Transverse colon (tissue), 4 donors: Measurements from ENCODE around the gene RLN2. TPM values are rescaled to one million over a fixed set of nuclear protein-coding genes. Genes with fewer than 3 reads are reported as not detected.

Source experiments
- DNase-seq: peaks from one replicate; pipeline ENCODE4 v3.0.0-alpha.2; 2019
- H3K27ac ChIP-seq, 4 donors: fragments of 200-600 bp; sonication (generic); 2 replicates each; pipeline ENCODE4 v1.5.1; 2016 to 2018; ENCODE audit warnings: inconsistent platforms in 4 of 4
- H3K27me3 ChIP-seq: fragments of 200-600 bp; sonication (generic); 2 replicates; pipeline ENCODE4 v1.5.1; 2017; ENCODE audit warnings: inconsistent platforms
- H3K36me3 ChIP-seq, 4 donors: fragments of 200-600 bp; sonication (generic); 2 replicates each; pipeline ENCODE4 v1.5.1; 2017 to 2019; ENCODE audit warnings: inconsistent platforms in 4 of 4
- H3K4me1 ChIP-seq, 4 donors: fragments of 200-600 bp; sonication (generic); 2 replicates each; pipeline ENCODE4 v1.5.1; 2017 to 2020; ENCODE audit warnings: inconsistent platforms in 4 of 4
- H3K4me3 ChIP-seq, 4 donors: fragments of 200-600 bp; sonication (generic); 1 replicate in 1 of 4; 2 replicates in 3 of 4; pipeline versions ENCODE4 v1.5.1 to v1.6.1; 2017 to 2019; ENCODE audit warnings: inconsistent platforms in 4 of 4
- H3K9me3 ChIP-seq, 2 donors: fragments of 200-600 bp; sonication (generic); 2 replicates each; pipeline ENCODE4 v1.5.1; 2017 to 2019; ENCODE audit warnings: inconsistent platforms in 2 of 2
- EP300 ChIP-seq: sonication (generic); formaldehyde crosslinking; IDR thresholded peaks from one replicate; pipeline ENCODE4 v1.6.1; 2017; ENCODE audit warnings: antibody characterized with exemption, low read depth
- POLR2A ChIP-seq: fragments of 450-650 bp; IDR thresholded peaks from one replicate; pipeline ENCODE4 v1.6.1; 2016; ENCODE audit warnings: antibody characterized with exemption, mild to moderate bottlenecking, moderate library complexity
- POLR2AphosphoS5 ChIP-seq, 3 donors: sonication (generic); formaldehyde crosslinking; IDR thresholded peaks; one replicate each; pipeline ENCODE4 v1.6.1; 2016; ENCODE audit warnings: antibody characterized with exemption in 3 of 3
- WGBS, 2 donors: methylation state at CpG; one replicate each; pipeline ENCODE4 v1.1.5; 2018; ENCODE audit warnings: low coverage in 1 of 2; 5-methylcytosine and 5-hydroxymethylcytosine counted together
- in situ Hi-C, 4 donors: fragments of 200-750 bp; cut with MboI; loops; one replicate each; pipeline versions ENCODE4 v1.15.0 to v1.15.1; 2017; ENCODE audit warnings: low sequenced_read_pairs in 3 of 4, low pct_ligation_motif_present in 1 of 4, low pct_unique_long_range_greater_than_20kb in 1 of 4
- intact Hi-C: fragments of 100-400 bp; cut with DNase I; formaldehyde crosslinking; loops from one replicate; pipeline ENCODE4 v1.15.1; 2023; ENCODE audit warnings: low total_unique reads
- total RNA-seq, 4 donors: library from RNA; depleted of rRNA; stranded (reverse); fragments of >200 nt; gene quantifications; one replicate each; pipeline ENCODE4 v1.1.0, GENCODE V29; 2016
- TF ChIP-seq, protein P1 (sequence below), 5 experiments: fragments of 200-600 bp in 3 of 5; fragments of 450-650 bp in 2 of 5; sonication (generic) in 3 of 5; IDR thresholded peaks; 1 replicate in 2 of 5; 2 replicates in 3 of 5; pipeline ENCODE4 v1.5.1; 2016 to 2017; ENCODE audit warnings: antibody characterized with exemption in 5 of 5, inconsistent platforms in 3 of 5, mild to moderate bottlenecking in 2 of 5, moderate library complexity in 1 of 5

Gene RLN2
- total RNA-seq, 4 donors from 2014 or later: not detected

DNA sequence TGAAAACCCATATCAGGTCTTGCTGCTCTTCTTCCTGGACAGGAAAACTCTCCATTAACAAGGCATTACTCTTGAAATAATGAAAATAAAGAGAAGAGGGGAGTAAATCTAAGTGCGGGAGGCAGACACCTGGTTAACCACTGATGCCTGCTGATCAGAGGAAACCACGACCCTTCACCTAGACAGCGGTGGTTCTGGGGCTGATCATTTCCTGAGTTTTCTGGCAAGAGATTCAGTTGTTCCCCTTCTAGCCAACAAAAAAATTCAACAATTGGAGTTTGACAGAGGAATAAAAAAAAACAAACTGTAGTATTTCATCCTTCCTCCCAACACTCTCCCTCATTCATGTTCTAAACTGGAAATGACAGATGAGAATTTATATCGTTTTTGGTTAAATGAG, 3.0 kb downstream of the RLN2 start:
- no peak for TF ChIP-seq POLR2AphosphoS5 (IDR thresholded peaks at IDR 0.05)
- TF ChIP-seq EP300: no peak
- no peak for TF ChIP-seq POLR2A
- TF ChIP-seq, protein P1, sequence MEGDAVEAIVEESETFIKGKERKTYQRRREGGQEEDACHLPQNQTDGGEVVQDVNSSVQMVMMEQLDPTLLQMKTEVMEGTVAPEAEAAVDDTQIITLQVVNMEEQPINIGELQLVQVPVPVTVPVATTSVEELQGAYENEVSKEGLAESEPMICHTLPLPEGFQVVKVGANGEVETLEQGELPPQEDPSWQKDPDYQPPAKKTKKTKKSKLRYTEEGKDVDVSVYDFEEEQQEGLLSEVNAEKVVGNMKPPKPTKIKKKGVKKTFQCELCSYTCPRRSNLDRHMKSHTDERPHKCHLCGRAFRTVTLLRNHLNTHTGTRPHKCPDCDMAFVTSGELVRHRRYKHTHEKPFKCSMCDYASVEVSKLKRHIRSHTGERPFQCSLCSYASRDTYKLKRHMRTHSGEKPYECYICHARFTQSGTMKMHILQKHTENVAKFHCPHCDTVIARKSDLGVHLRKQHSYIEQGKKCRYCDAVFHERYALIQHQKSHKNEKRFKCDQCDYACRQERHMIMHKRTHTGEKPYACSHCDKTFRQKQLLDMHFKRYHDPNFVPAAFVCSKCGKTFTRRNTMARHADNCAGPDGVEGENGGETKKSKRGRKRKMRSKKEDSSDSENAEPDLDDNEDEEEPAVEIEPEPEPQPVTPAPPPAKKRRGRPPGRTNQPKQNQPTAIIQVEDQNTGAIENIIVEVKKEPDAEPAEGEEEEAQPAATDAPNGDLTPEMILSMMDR (IDR thresholded peaks at IDR 0.05): no peak
- H3K27ac ChIP-seq: no peak overlapping the region
- intact Hi-C loops: no loop called here
- peaks cover 0 to 3% (median 1%) of the 10 kb centered on the region in 4 donors for H3K4me1 ChIP-seq
- DNase-seq: no peak
- no peak overlapping the region for H3K4me3 ChIP-seq
- 47 to 61% methylated on average over 4 of the region's 4 CpGs for WGBS, 2 donors
- no peaks in the 10 kb centered on the region for H3K27me3 ChIP-seq
- in situ Hi-C loops: loop anchor here in 1 of 4 donors (25.0 kb wide), 1 partner anchor 286 kb away; no protein-coding TSS in a partner anchor
- no peaks in the 10 kb centered on the region for H3K36me3 ChIP-seq
- no peaks in the 10 kb centered on the region for H3K9me3 ChIP-seq

DNA sequence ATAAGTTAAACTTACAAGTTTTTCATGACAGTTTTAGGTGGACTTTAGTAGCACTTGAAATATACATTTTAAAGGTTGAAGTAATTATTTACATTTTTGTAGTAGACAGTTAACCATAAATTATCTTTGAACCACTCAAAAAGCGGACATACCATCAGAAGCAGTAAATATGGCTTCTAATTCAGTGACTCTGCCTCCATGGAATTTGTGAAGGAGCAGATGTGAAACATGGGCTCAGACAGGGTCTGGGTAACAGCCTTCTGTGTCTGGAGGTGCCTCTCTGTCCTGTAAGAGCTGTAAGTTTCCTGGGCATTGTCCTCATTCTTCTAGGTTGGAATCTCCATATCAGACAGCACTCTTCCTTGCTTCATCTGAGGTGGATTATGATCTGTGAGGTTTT, 12.4 kb downstream of the RLN2 start:
- intact Hi-C loops (no loop called here), in situ Hi-C loops (loop anchor here in 1 of 4 donors (25.0 kb wide), 1 partner anchor 105 kb away; the partner anchor contains the start of gene INSL6)
- no peaks in the 10 kb centered on the region for H3K36me3 ChIP-seq
- no peaks in the 10 kb centered on the region for H3K27me3 ChIP-seq
- 74 to 75% methylated on average over 1 of the region's 1 CpG for WGBS, 2 donors
- H3K9me3 ChIP-seq: no peaks in the 10 kb centered on the region
- TF ChIP-seq POLR2A (no peak), EP300 (no peak), POLR2AphosphoS5 (IDR thresholded peaks at IDR 0.05) (no peak)
- TF ChIP-seq, protein P1 (IDR thresholded peaks at IDR 0.05): no peak
- no peak overlapping the region for H3K27ac ChIP-seq
- no peaks in the 10 kb centered on the region for H3K4me1 ChIP-seq
- H3K4me3 ChIP-seq: no peak overlapping the region
- no peak for DNase-seq

DNA sequence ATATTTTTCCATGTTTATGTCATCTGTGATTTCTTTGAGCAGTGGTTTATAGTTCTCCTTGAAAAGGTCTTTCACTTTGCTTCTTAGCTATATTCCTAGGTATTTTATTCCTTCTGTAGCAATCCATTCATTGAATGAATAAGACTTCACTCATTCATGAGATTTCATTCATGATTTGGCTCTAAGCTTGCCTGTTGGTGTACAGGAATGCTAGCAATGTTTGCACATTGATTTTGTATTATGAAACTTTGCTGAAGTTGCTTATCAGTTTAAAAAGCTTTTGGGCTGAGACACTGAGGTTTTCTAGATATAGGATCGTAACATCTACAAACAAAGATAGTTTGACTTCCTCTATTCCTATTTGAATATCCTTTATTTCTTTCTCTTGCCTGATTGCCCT, 15.9 kb downstream of the RLN2 start:
- DNase-seq: no peak
- WGBS, 2 donors: 66 to 73% methylated on average over 1 of the region's 1 CpG
- TF ChIP-seq, protein P1 (IDR thresholded peaks at IDR 0.05): no peak
- no peak for TF ChIP-seq POLR2A
- Histone ChIP-seq H3K4me1 (no peaks in the 10 kb centered on the region), H3K4me3 (no peak overlapping the region), H3K36me3 (no peaks in the 10 kb centered on the region), H3K27ac (no peak overlapping the region), H3K27me3 (no peaks in the 10 kb centered on the region), H3K9me3 (no peaks in the 10 kb centered on the region)
- intact Hi-C loops (no loop called here), in situ Hi-C loops (loop anchor here in 1 of 4 donors (25.0 kb wide), 1 partner anchor 101 kb away; the partner anchor contains the start of gene INSL6)

DNA sequence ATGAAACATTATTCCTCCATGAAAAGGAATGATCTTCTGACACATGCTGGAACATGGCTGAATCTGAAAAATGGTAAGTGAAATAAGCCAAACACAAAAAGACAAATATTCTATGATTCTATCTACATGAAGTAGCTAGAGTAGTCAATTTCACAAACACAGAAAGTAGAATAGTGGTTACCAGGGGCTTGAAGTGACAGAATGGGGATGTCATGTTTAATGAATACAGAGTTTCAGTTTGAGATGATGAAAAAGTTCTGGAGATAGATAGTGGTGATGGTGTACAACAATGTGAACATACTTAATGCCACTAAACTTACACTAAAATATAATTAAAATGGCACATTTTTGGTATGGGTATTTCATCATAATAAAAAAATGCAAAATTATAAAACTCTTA, 18.3 kb downstream of the RLN2 start:
- no peaks in the 10 kb centered on the region for H3K4me1 ChIP-seq
- H3K27me3 ChIP-seq: no peaks in the 10 kb centered on the region
- no peak for DNase-seq
- H3K4me3 ChIP-seq: no peak overlapping the region
- H3K36me3 ChIP-seq: no peaks in the 10 kb centered on the region
- no peak overlapping the region for H3K27ac ChIP-seq
- intact Hi-C loops: no loop called here
- in situ Hi-C loops: loop anchor here in 1 of 4 donors (25.0 kb wide), 1 partner anchor 99 kb away; the partner anchor contains the start of gene INSL6
- TF ChIP-seq EP300 (no peak), POLR2AphosphoS5 (IDR thresholded peaks at IDR 0.05) (no peak), POLR2A (no peak)
- TF ChIP-seq, protein P1 (IDR thresholded peaks at IDR 0.05): no peak
- no peaks in the 10 kb centered on the region for H3K9me3 ChIP-seq
